ENCODE measurements around the gene PRM2. TPM values are rescaled to one million over a fixed set of nuclear protein-coding genes. Genes with fewer than 3 reads are reported as not detected.
"Not testable (repeated sequence)": the region's sequence is repeated elsewhere in the genome, so short reads cannot be mapped to it uniquely, and the experiment has no call there.

The PRM2 gene
- total RNA-seq, 2 donors from 2014 or later: not detected

DNA sequence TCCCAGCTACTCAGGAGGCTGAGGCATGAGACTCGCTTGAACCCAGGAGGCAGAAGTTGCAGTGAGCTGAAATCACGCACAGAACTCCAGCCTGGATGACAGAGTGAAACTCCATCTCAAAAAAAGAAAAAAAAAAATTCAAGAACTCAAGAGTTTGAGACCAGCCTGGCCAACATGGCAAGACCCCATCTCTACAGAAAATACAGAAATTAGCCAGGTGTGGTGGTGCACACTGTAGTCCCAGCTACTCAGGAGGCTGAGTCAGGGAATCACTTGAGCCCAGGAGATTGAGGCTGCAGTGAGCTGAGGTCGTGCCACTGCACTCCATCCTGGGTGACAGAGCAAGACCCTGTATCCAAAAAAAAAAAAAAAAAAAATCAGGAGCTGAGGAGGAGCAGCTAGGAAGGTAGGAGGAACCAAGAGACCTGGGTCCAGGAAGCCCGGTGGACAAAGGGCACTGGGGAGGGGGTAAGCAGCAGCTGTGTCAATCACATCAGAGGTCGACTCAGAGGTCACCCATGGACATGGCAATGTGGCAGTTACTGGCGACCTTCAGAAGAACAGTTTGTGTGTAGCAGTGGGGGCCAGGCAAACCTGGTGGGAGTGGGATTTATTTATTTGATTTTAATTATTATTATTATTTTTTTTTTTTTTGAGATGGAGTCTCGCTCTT, 15.9 kb upstream of the PRM2 start:
- DNase-seq (no peak), ATAC-seq (no peak)
- intact Hi-C loops (cut with DNase I): no loop called here

DNA sequence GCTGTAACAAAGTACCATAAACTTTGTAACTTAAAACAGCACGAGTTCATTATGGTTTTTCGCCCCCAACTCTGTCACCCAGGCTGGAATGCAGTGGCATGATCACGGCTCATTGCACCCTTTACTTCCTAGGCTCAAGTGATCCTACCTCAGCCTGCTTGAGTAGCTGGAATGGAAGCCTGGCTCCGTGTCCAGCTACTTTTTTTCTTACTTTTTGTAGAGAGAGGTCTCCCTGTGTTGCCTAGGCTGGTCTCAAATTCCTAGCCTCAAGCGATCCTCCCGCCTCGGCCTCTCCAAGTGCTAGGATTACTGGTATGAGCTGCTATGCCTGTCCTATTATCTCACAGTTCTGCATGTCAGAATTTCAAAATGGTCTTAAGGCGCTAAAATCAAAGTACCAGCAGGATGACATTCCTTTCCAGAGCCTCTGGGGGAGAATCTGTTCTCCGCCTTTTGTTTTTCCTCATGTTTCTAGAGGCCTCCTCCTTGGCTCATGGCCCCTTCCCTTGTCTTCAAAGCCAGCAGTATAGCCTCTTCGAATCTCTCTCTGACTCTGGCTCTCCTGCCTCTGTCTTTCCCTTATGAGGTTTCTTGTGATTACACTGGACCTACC, 14.9 kb upstream of the PRM2 start:
- DNase-seq (no peak), ATAC-seq (no peak)
- intact Hi-C loops (cut with DNase I): no loop called here

DNA sequence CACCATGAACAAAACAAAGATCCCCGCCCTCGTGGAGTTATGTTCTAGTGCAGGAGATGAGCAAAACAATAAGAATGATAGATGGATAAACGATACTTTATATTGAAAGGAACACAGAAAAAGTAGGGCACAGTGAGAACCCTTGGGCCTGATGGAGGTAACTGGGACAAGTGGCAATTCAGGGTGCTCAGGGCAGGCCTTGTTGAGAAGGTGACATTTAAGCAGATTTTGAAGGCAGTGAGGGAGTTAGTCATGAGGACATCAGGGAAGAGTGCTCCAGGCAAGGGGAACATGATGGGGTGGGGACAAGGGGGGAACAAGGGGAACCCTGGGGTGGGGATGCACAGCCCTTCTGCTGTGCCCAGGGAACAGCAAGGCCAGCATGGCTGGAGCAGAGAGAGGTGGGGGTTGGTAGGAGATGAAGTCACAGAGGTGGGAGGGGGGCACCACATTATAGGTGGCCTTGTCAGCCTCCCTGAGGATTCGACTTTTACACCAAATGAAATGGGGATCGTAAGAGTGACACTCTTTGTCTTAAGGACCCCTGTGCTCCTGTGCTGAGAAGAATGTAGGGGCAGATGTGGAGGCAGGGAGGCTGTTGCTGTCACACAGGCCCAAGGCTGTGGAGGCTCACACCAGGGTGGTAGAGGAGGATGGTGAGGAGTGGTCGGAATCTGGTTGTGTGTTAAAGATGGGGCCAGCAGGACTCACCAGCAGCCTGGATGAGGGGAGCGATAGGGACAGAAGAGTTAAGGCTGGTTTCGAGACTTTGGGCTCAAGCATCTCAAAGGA, 14.0 kb upstream of the PRM2 start:
- DNase-seq: no peak
- intact Hi-C loops (cut with DNase I): no loop called here

DNA sequence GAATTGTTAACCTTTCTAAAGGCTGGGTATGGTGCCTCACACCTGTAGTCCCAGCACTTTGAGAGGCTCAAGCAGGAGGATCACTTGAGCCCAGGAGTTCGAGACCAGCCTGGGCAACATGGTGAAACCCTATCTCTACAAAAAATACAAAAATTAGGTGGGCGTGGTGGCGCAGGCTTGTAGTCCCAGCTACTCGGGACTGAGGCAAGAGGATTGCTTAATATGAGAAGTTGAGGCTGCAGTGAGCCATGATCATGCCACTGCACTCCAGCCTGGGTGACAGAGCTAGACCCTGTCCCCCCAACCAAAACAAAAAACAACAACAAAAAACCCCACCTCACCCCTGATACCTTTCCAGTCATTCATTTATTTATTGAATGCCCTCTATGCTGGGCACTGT, 13.4 kb upstream of the PRM2 start:
- ATAC-seq; intact Hi-C loops (cut with DNase I); DNase-seq: not testable (repeated sequence)

More for the DNA sequence above, 14.0 kb upstream of the PRM2 start:
- no peak for ATAC-seq

DNA sequence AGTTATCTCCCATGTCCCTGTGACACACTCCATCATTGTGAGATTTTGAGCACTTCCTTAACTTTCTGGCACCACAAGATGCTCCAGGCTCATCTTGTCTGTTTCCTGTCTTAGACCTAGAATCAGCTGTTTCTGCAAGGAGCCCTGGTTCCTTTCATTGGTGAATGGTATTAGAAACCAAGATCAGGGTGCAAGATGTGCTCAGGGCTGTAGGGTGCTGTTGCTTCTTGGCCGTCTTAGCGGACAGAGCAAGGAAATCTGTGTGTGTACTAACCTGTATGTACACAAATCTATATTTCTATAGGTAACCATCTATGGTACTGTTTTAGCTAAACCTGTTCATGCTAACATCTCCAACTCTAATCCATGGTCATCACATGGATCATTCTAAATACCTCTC, 12.9 kb upstream of the PRM2 start:
- ATAC-seq (no peak), DNase-seq (no peak)
- intact Hi-C loops (cut with DNase I): no loop called here

DNA sequence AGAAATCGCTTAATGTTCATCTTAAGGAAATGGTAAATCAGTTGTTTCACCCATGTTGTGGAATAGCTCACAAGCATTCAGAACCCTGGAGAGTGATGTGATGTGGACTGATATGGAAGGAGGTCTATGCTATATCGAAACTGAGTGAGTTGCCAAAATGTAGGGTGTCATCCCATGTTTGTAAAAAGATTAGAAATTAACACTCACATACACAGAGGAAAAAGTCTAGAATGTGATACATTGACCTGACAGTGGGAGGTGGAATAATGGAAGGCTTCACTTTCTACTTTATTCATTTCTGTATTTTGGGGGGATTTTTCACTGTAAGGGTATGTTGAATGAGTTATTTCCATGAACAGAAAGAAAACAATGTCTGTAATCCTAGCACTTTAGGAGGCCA, 9.6 kb upstream of the PRM2 start:
- ATAC-seq: no peak
- intact Hi-C loops (cut with DNase I): no loop called here
- DNase-seq: no peak

DNA sequence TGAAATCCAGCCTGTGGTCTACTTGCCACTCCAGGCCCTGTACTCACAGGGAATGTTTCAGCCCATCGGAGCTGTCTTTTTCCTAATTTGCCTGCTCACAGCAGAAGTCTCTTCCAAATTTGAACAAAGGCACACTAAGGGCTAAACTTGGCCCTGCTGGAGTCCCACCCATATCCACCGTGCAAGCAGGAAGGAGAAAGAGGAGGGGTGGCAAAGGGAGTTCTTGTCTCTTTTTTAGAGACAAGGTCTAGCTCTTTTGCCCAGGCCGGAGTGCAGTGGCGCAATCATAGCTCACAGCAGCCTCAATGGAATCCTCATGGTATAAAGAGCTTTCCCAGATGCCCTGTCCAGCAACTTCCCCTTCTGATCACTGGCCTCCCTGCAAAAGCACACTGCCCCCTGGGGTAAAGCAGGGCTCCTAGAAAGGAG, 7.6 kb upstream of the PRM2 start:
- ATAC-seq (no peak), DNase-seq (no peak)
- intact Hi-C loops (cut with DNase I): no loop called here

DNA sequence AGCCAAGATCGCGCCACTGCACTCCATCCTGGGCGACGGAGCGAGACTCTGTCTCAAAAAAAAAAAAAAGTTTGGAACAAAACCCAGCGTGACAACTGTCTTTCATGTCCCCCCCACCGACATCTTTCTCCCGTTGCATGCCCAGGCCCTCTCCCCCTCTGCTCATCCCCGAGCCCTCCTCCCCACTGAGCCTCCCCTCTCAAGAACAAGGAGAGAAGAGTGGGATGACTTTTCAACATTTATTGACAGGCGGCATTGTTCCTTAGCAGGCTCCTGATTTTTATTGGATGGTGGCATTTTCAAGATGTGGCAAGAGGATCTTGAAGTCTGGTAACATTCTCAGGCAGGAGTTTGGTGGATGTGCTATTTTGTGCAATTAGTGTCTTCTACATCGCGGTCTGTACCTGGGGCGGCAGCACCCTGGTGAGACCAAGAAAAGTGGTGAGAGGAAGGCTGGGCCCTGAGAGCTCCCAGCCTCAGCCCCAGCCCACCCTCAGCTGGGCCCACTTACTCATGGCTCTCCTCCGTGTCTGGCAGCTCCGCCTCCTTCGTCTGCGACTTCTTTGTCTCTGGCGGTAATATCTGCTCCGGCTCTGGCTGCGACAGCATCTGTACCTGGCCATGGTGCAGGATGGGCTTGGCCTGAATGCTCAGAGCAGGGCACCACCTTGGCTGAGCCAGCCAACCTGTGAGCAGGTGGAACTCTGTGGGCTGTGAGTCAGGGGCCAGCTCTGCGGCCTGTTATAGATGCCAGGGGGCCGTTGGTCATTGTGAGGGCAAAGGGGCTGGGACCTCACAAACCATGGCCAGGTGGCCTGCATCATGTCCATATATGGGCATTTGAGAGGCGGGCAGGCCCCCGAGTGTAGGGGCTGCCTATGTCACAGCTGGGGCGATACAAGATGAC, 4.6 kb upstream of the PRM2 start, which contains the start of gene PRM1:
TSS of gene PRM1 (minus strand) at position 715 of the 907 bp plus-strand sequence. CDS start at position 623, 92 bp downstream.
- ATAC-seq (no peak), DNase-seq (no peak)
- intact Hi-C loops (cut with DNase I): no loop called here

DNA sequence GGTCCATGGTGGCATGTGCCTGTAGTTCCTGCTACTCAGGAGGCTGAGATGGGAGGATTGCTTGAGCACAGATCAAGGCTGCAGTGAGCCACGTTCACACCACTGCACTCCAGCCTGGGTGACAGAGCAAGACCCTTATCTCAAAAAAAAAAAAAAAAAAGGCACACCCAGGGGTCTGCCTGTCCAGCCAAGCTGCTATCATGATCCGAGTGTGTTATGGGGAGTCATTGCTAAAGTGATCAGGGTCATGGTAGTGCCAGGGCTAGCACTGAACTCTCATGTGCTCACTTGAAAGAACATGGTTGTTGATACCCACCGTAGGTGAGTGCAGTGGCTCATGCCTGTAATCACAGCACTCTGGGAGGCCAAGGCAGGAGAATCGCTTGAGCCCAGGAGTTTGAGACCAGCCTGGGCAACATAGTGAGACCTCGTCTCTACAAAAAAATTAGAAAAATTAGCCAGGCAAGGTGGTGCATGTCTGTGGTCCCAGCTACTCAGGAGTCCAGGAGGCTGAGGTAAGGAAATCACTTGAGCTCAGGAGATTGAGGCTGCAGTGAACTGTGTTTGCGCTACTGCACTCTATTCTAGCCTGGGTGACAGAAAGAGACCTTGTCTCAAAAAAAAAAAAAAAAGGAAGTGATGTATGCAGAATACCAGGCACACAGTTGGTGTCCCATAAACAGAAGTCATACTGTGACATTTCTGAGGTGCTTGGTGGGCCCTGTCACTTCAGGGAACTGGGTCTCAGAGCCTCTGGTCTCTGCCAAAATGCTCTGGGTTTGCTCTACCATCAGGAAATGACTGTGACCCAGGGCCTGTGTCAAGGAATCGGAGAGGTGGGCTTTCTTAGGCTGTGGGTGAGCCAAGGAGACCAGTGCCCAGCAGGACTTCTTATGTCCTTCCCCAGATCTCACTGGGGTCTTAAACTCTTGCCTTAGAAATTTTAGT, 2.7 kb upstream of the PRM2 start:
- DNase-seq (no peak), ATAC-seq (no peak)
- intact Hi-C loops (cut with DNase I): no loop called here

DNA sequence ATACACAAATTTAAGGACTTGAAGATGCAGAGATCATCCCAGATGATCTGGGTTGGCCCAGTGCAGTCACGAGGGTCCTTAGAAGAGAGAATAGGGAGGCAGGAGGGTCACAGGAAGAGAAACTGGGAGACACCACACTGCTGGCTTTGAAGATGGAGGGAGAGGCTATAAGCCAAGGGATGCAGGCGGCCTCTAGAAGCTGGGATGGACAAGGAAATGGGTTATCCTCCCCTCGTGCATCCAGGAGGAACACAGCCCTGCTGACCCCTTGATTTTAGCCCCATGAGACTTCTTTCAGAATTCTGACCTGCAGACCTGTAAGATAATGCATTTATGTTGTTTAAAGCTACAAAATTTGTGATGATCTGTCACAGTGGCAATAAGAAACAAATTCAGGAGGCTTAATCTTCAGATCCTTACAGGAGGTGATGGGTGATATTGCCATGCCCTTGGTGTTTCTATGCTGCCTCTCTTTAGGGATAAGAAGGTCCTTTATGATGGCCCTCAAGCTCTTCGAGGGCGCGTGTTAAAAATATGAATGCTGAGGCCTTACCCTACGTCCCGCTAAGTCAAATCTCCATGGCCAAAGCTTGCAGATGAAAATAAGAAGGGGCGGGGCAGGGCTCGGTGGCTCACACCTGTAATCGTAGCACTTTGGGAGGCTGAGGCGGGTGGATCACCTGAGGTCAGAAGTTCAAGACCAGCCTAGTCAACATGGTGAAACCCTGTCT, 1.5 kb upstream of the PRM2 start:
- DNase-seq (no peak), ATAC-seq (no peak)
- intact Hi-C loops (cut with DNase I): no loop called here

DNA sequence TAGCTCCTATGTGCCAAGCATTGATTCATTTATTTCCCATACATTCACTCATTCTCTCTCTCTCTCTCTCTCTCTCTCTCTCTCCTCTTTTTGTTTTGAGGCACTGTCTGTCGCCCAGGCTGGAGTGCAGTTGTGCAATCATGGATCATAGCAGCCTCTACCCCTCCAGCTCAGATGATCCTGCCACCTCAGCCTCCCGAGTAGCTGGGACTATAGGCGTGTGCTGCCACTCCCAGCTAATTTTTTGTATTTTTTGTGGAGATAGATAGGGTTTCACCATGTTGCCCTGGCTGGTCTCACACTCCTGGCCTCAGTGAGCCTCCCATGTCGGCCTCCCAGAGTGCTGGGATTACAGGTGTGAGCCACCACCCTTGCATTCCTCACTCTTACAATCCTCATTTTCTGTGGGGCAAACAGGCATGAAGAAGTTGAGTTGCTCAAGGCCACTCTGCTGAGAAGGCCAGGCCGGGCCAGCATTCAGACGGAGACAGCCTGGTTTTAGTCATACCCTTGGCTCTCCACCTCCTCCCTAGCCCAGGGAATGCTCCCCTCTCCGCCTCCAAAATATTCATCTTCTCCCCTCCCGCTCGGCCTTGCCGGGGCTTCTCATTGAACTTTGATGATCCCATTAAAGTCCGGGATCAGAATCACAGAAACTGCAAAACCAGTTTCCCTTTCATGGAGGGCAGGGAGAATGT, 765 bp upstream of the PRM2 start:
- DNase-seq (no peak), ATAC-seq (no peak)
- intact Hi-C loops (cut with DNase I): no loop called here

DNA sequence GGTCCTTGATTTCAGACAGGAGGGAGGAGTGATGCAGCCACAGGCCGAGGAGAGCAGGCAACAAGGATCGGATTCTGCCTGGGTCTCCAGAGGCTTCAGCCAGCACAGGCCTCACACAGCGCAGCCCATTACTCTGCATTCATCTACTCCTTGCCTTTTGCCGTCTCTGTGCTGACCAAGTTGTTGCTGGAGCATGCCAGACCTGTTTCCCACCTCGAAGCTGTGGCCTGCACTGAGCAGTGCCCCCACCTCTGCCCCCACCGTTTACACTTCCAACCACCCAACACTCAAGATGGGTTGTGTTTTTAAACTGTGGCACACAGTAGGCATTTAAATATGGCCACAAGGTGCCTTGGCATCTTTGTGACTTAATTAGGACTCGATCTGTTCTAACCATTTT, 1.3 kb downstream of the PRM2 start:
- intact Hi-C loops (cut with DNase I): no loop called here
- no peak for DNase-seq
- no peak for ATAC-seq

DNA sequence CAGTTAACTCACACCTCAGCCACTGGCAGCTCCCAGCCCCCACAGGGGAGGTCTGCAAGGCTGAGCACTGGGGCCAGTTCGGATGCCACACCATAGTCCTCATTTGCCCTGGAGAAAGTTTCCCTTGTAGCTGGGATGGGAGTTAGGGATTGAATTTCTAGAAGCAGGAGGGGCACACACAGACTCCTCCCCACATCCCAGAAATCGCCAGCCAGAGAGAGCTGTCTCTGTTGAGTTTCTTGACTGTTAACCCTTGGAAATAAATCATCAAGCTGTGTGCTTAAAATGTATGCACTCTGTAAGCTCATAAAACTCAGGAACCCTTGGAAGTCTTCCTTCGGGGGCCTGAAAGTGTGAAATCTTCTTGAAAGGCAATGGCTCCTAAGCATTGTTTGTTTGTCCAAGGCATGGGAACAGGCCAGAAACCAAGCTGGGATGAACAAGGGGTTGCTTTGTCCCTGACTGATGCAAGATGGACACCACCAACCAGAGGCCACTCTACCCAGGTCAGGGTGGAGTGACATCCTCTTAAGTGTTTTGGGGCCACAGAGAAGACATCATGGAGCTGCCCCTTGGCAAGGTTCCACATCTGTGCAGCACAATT, 2.5 kb downstream of the PRM2 start:
- no peak for DNase-seq
- ATAC-seq: no peak
- intact Hi-C loops (cut with DNase I): no loop called here

DNA sequence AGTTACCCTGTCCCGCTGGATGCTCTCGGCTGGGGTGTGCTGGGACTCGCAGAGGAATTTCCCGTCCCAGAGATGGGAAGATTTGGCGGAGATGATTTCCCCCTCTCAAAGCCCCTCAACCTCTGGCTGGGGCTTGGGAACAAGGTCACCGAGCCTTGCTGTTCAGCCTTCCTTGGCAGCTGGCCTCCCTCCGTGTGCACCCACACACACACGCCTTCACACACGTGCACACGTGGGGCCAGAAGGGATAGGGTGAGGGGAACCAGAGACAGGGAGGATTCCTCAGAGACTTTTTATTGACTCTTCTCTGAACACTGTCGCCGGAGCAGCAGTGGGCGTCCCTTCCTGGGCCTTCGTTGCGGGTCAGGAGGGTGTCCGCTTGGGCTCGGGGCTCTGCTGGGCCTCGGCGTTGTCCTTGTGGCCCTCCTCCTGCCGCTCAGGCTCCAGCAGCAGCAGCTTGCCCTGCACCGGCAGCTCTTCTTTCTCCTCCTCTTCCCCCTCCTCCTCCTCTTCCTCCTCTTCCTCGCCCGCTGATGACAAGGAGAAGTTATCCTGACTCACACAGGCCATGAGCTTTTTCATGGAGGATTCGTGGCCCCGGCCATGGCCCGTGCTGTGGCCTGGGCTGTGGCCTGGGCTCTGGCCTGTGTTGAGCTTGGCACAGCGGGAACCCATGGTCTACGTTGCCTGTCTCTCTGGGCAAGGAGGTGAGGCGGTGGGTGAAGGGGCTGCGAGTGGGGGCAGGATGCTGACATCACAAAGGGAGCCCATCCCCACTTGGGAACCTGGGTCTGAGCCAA, 3.2 kb downstream of the PRM2 start, which contains the start of gene PRM3:
TSS of gene PRM3 (minus strand) at position 709 of the 800 bp plus-strand sequence. CDS start at position 675, 34 bp downstream.
- ATAC-seq: no peak
- intact Hi-C loops (cut with DNase I): no loop called here
- DNase-seq: no peak

DNA sequence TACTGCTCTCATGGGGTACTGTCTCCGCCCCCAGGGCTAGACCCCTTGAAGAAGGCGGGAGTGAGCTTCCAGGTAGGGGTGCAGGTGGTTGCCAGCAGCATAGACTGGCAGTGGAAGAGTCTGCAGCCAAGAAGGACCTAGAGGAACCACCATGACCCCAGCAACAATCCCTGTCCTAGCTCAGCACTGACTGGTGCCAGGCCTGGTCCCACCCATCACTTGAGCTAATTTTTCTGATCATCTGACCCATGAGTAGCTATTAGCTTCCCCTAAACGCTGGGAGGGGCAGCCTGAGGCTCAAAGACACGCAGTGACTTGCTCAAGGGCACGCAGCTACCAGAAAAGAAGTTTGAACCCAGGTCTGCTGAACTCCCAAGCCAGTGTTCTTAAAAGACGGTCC, 3.8 kb downstream of the PRM2 start:
- ATAC-seq (no peak), DNase-seq (no peak)
- intact Hi-C loops (cut with DNase I): no loop called here

DNA sequence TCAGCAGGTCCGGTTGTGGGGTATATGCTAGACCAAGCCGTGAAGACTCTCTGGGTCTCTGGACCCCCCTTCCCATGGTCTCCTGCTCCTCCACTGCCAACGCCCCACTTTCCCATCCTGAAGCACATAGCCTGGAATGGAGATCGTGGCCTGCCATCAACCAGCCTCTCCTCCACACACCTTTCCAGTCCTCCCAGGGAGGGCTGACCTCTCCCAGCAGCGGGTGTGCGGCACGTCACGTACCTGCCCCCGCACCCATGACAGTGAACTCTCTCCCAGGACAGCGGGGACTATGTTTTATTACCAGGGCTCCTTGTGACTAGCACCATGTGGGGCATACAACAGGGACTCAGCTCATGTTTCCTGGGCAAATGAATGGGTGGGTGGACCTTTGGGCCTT, 4.7 kb downstream of the PRM2 start:
- DNase-seq (no peak), ATAC-seq (no peak)
- intact Hi-C loops (cut with DNase I): no loop called here

Measured in left cardiac atrium (tissue), 4 donors.